Endothelial cell of umbilical vein (primary cell): ENCODE results near the gene ADH1A.

Experiments
- CTCF ChIP-seq, 2 donors: IDR thresholded peaks; 1 replicate in 1 of 2; 2 replicates in 1 of 2; pipeline ENCODE4 v1.5.1; 2011; ENCODE audit warnings: low read length in 2 of 2, mild to moderate bottlenecking in 2 of 2, moderate library complexity in 2 of 2, control low read depth in 1 of 2, inconsistent platforms in 1 of 2, low read depth in 1 of 2; ENCODE audit not compliant: insufficient read depth in 1 of 2; ENCODE audit errors: extremely low read depth in 1 of 2
- EZH2 ChIP-seq: IDR thresholded peaks from 2 replicates; pipeline ENCODE4 v1.6.1; 2012; ENCODE audit warnings: borderline replicate concordance, low read depth, mild to moderate bottlenecking, moderate library complexity, low read length, inconsistent platforms; ENCODE audit not compliant: severe bottlenecking
- FOS ChIP-seq: IDR thresholded peaks from 2 replicates; pipeline ENCODE4 v1.6.1; 2011; ENCODE audit warnings: mild to moderate bottlenecking, low read length, moderate library complexity, borderline replicate concordance; ENCODE audit not compliant: insufficient read depth
- JUN ChIP-seq: IDR thresholded peaks from 2 replicates; pipeline ENCODE4 v1.6.1; 2011; ENCODE audit warnings: borderline replicate concordance, low read depth; ENCODE audit not compliant: insufficient read length, insufficient read depth
- MYC ChIP-seq: IDR thresholded peaks from one replicate; pipeline ENCODE4 v1.6.1; 2011; ENCODE audit warnings: mild to moderate bottlenecking, low read depth, low read length
- POLR2A ChIP-seq: IDR thresholded peaks from 2 replicates; pipeline ENCODE4 v1.6.1; 2012; ENCODE audit warnings: low read depth, mild to moderate bottlenecking, control low read depth, low read length
- POLR2AphosphoS5 ChIP-seq: IDR thresholded peaks from 2 replicates; pipeline ENCODE4 v1.6.1; 2012; ENCODE audit warnings: low read depth, mild to moderate bottlenecking, control low read depth, low read length, moderate library complexity; ENCODE audit not compliant: insufficient read depth
- TF ChIP-seq, protein P1 (sequence below): IDR thresholded peaks from 2 replicates; pipeline ENCODE4 v1.6.1; 2011; ENCODE audit not compliant: insufficient read depth, insufficient read length

GRCh38 chr4:99300934-99301333 is 10.1 kb upstream of the ADH1A start:
- TF ChIP-seq, protein P1, sequence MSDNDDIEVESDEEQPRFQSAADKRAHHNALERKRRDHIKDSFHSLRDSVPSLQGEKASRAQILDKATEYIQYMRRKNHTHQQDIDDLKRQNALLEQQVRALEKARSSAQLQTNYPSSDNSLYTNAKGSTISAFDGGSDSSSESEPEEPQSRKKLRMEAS: no peak
- TF ChIP-seq POLR2AphosphoS5: no peak
- no peak for TF ChIP-seq CTCF (IDR thresholded peaks at IDR 0.05; ENCODE audit: extremely low read depth in 1 of 2, insufficient read depth in 1 of 2, low read depth in 1 of 2, low read length in 2 of 2)
- no peak for TF ChIP-seq POLR2A
- no peak for TF ChIP-seq FOS
- no peak for TF ChIP-seq MYC
- no peak for TF ChIP-seq JUN
- no peak for TF ChIP-seq EZH2
